Right renal pelvis (tissue), 4 donors: ENCODE measurements around the gene HERC3. TPM values are rescaled to one million over a fixed set of nuclear protein-coding genes. Genes with fewer than 3 reads are reported as not detected.
A peak's percentile ranks its signal among the peaks of the same experiment; 100 is the strongest.

ENCODE experiments used
- DNase-seq, 4 donors: peaks; one replicate each; pipeline ENCODE4 v3.0.0-alpha.2; 2013; ENCODE audit warnings: low read depth in 4 of 4, low spot score in 3 of 4, missing footprints in 1 of 4
- polyA plus RNA-seq, 4 donors: library from polyadenylated mRNA; unstranded; fragments of 120-200 nt; gene quantifications; one replicate each; pipeline ENCODE4 v1.2.1, GENCODE V29; 2013; ENCODE audit not compliant: insufficient read length in 4 of 4

The HERC3 gene
- polyA plus RNA-seq, 4 donors, result 12.1 to 19.5 (median 16.9) TPM

DNA sequence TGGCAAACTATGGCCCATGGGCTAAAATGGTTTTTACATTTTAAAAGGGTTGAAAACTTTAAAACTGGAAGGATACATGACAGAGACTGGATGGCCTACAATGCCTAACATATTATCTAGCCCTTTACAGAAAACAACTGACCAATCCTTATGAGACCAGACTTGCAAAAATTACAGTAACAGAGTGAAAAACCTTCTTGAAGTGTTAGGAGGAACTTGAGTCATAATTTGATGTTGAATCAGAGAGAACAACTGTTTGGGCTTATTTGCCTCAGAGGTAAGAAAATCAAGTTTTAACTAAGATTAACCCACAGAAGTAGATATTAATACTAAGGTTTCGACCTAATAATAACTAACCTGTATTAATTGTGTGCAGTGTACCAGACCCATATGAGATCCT, 117.7 kb downstream of the HERC3 start:
- DNase-seq, result no peak

DNA sequence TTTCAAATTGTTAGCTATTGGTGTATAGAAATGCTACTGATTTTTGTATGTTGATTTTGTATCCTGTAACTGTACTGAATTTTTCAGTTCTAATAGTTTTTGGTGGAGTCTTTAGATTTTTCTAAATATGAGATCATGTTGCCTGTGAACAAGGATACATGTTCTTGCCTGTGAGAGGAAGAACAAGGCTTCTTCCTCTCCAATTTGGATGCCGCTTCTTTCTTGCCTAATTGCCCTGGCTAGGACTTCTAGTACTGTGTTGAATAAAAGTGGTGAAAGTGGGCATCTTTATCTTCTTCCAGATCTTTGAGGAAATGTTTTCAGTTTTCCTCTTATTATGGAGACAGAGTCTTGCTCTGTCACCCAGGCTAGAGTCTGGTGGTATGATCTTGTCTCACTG, 121.5 kb downstream of the HERC3 start:
- no peak for DNase-seq

GRCh38 chr4:88718098-88718497, 125.8 kb downstream of the HERC3 start:
- DNase-seq, result no peak

- DNase-seq, result no peak
Measured at GRCh38 chr4:88719381-88719780, 127.1 kb downstream of the HERC3 start.

- no peak for DNase-seq
Measured at GRCh38 chr4:88720451-88721428, 128.5 kb downstream of the HERC3 start.

- no peak for DNase-seq
Measured at GRCh38 chr4:88722276-88722780, 130.0 kb downstream of the HERC3 start.

DNA sequence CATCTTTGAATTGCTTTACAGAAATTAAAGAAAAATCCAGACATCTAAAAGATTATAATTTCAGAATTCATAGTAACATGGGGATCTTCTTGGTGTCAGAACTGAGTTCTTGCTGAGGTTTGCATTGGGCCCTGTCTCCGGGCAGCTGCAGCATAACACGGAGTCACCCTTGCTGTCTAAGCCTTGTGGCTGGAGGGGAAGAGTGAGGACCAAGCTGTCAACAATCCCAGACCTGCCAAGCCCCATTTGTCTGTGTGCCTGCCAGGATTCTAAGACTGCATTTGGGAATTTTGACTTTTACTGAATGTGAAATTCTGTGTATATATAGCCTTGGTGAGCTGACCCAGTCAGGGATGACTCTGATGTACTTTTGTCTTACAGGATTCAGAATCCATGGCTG, 130.5 kb downstream of the HERC3 start:
- no peak for DNase-seq

GRCh38 chr4:88724406-88724805, 132.1 kb downstream of the HERC3 start:
- no peak for DNase-seq

DNA sequence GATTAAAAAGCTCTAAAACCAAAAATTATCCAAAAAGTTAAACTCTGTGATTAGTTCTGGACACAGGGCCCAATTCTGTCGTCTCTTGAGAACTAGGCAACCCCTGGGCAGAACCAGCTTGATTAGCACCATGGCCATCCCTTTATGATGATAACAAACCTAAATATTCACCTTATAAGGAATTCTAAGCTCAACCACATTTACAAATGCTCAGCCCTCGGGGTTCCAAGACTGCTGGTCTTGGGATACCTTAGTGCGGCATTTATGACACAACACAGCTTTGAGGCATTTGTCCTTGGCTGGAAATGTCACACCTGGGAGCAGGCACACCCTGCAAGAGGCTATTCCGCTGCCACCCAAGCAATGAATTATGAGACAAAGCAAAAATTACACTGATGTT, 132.9 kb downstream of the HERC3 start:
- DNase-seq, result no peak

DNA sequence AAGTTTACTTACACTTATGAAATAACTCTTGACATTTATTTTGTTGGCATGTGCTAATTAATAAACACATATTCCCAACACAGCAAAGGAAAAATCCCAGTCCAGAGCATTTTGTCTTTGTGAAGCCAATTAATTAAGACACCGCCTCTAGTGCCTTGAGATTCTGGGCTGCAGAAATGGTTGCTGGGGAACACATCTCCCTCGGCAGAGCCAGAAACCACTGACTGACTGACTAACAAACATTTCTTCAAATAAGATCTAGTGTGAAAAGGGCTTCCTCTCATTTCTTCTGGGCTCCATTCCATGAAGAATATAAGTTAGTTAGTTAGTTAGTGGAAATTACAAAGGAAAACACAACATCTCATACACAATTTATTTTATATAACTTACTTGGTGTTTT, 133.7 kb downstream of the HERC3 start:
- no peak for DNase-seq

DNA sequence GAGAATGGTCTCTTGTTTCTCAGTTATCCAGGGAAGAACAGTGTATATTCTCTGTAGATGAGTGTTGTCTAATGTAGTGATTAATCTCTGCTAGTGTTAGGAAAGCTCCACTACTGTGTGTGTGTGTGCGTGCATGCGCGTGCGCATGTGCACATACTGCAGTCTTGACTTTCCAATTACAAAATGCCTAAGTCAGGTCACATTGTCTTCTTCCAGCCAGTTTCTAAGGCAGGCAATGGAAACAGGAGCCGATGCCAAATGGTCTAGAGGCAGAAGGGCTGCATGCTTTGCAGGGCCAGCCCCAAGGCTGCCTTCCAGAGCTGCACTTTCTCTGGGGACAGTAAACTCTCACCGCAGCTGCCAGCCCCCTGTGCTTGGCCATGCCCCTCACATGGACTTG, 135.9 kb downstream of the HERC3 start:
- no peak for DNase-seq

- no peak for DNase-seq
Measured at GRCh38 chr4:88729146-88729760, 137.0 kb downstream of the HERC3 start.

DNA sequence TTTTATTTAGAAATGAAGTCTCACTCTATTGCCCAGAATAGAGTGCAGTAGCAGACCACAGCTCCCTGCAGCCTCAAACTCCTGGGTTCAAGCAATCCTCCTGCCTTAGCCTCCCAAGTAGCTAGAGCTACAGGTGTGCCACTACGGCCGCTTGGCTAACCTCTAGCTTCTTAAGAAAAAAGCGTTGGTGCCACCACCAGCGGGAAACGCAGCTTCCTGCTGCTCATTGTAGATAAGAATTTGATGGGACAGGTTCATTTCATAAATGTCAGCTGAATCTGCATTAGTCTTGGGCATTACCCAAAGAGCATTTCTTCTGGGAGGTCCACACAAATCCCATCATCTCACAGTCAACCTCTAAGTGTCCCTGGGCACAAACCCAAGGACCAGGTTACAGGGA, 138.5 kb downstream of the HERC3 start:
- DNase-seq, result no peak

- DNase-seq, result no peak
Measured at GRCh38 chr4:88731381-88731780, 139.1 kb downstream of the HERC3 start.

- DNase-seq, result no peak
Measured at GRCh38 chr4:88732714-88733368, 140.6 kb downstream of the HERC3 start.

DNA sequence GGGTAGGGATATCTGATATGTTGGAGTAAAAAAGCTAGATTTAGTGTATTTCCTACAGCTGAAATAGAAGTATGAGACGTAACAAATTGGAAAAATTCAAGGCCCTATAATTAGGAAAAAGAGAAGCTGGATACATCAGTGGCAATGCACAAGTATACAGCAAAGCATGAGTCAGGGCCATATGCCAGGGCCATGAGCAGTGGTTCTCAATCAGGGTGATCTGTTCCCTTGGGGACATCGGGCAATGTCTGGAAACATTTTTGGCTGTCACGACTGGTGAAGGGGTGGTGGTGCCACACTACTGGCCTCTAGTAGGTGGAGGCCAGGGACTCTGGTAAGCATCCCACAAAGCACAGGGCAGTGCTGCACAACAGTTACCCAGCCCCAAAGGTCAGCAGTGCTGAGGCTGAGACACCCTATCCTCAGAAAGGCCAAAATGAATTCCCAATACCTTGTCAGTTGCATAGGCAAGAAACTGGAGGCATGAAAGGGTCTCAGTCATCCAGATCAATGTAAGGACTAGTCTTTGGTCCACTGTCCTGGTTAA, 142.2 kb downstream of the HERC3 start:
- DNase-seq, result no peak

- no peak for DNase-seq
Measured at GRCh38 chr4:88735564-88735963, 143.3 kb downstream of the HERC3 start.

DNA sequence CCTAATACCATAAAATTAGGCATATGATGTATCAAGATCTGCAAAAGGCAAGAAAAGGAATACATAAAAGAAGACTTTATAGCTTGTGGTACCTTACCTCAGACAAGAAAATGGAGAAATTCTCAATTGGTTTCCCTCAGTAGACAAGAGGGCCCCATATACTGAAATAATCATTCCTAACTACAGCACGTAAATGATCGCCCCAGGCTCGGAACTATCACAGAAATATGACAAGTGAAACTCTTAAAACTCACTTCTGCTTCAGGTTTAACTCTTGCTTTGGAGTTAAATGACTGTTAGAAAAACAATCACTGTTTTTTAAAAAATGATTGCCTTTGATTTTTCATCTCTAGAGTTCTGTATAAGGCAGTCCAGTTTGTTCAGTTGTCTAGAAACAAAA, 144.0 kb downstream of the HERC3 start:
- no peak for DNase-seq

- DNase-seq, result peak; percentile 66 to 85 (median 75)
Measured at GRCh38 chr4:88737307-88737941, 145.1 kb downstream of the HERC3 start.

DNA sequence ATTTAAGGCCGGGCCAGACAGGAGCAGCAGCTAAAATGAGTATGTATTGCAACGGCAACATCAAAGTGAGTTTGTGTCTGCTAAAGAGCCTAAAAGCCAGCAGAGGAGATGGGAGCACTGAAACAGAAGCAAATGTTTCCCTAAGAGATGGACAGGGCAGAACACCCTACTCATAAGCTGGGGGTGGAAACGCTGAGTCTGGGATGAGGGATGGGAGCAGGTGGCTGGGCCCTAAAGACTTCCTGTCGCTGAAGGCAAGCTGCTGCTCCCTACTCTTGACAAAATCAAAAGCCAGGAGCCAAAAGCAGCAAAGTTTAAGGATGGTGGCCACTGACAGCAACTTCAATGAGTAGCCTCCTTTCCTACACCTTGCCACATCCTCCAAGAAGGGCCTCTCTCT, 145.9 kb downstream of the HERC3 start:
- no peak for DNase-seq

- DNase-seq, result no peak
Measured at GRCh38 chr4:88742561-88742960, 150.3 kb downstream of the HERC3 start.
